Measurements from ENCODE around the gene PSEN2. TPM values are rescaled to one million over a fixed set of nuclear protein-coding genes. Genes with fewer than 3 reads are reported as not detected.

The PSEN2 gene
- total RNA-seq, 2 donors from 2014 or later: 45.3 to 78.3 TPM

DNA sequence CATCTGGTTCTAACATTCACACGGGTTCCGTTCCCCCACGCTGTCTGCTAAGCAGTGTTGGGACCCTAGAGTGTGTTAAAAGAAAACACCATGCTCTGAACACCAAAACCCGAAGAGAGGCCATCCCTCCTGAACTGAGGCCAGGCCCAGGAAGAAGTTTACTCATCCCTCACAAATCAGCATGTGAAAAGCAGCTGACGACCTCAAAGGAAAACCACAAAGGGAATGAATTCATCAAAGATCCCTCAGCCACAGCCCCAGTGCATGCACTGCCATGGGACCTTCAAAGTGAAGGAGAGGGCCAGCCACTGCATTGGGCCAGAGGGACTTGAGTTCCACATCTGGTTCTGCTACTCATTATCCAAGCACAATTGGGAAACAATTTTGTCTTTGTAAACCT, 7.0 kb upstream of the PSEN2 start:
- Histone ChIP-seq H3K4me3 (no peak overlapping the region), H3K27me3 (replicated peaks; ENCODE audit: insufficient read depth) (no peaks in the 10 kb centered on the region), H3K36me3 (no peaks in the 10 kb centered on the region), H3K4me1 (replicated peaks) (no peaks in the 10 kb centered on the region), H3K27ac (no peak overlapping the region), H3K9me3 (no peaks in the 10 kb centered on the region)
- no peak for DNase-seq (ENCODE audit: low spot score)
- TF ChIP-seq, protein P1, sequence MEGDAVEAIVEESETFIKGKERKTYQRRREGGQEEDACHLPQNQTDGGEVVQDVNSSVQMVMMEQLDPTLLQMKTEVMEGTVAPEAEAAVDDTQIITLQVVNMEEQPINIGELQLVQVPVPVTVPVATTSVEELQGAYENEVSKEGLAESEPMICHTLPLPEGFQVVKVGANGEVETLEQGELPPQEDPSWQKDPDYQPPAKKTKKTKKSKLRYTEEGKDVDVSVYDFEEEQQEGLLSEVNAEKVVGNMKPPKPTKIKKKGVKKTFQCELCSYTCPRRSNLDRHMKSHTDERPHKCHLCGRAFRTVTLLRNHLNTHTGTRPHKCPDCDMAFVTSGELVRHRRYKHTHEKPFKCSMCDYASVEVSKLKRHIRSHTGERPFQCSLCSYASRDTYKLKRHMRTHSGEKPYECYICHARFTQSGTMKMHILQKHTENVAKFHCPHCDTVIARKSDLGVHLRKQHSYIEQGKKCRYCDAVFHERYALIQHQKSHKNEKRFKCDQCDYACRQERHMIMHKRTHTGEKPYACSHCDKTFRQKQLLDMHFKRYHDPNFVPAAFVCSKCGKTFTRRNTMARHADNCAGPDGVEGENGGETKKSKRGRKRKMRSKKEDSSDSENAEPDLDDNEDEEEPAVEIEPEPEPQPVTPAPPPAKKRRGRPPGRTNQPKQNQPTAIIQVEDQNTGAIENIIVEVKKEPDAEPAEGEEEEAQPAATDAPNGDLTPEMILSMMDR (IDR thresholded peaks at IDR 0.05): no peak
- no peak for TF ChIP-seq POLR2AphosphoS5 (IDR thresholded peaks at IDR 0.05)
- no peak for TF ChIP-seq POLR2A (IDR thresholded peaks at IDR 0.05)
- WGBS: 75% methylated on average over 5 of the region's 5 CpGs
- intact Hi-C loops (cut with DNase I): no loop called here

DNA sequence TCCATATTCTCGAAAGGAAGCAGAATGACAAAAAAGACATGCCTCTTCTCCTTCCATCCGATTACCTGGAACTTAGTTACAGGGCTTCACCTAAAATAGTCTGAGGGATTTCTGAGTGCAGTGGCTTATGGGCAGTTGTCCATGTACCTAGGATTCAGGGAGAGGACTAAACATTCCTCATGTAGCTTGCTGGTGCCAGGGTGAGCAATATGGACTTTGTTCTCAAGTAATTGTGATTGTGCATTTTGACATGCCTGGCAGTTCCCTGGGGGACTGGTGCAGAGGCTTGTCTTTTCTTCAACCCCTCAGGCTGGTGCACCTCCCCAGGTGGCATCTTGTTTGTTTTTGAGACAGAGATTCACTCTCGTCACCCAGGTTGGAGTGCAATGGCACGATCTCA, 6.1 kb upstream of the PSEN2 start:
- Histone ChIP-seq H3K9me3 (no peaks in the 10 kb centered on the region), H3K27me3 (replicated peaks; ENCODE audit: insufficient read depth) (no peaks in the 10 kb centered on the region), H3K4me1 (replicated peaks) (no peaks in the 10 kb centered on the region), H3K36me3 (no peaks in the 10 kb centered on the region), H3K27ac (no peak overlapping the region), H3K4me3 (no peak overlapping the region)
- intact Hi-C loops (cut with DNase I): no loop called here
- DNase-seq (ENCODE audit: low spot score): no peak
- TF ChIP-seq, protein P1 (IDR thresholded peaks at IDR 0.05): no peak
- no peak for TF ChIP-seq POLR2AphosphoS5 (IDR thresholded peaks at IDR 0.05)
- 91% methylated on average over 4 of the region's 4 CpGs for WGBS

DNA sequence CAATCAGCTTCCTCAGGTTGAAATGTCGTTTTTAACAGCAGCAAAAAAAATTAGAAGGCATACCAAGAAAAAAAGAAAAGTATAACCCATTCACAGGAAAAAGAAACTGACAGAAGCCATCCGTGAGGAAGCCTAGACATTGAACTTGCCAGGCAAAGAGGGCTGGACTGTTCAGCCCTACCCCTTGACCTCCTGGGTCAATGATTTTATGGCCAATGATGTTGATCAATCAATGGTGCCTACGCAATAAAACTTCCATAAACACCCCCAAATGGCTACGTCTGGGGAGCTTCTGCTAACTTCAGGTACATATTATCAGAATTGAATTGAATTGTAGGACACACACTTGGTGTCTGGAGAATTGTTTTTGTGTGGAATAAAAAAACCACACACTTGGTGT, 4.8 kb upstream of the PSEN2 start:
- no peak for TF ChIP-seq POLR2A (IDR thresholded peaks at IDR 0.05)
- TF ChIP-seq, protein P1 (IDR thresholded peaks at IDR 0.05): no peak
- TF ChIP-seq POLR2AphosphoS5 (IDR thresholded peaks at IDR 0.05): no peak
- H3K27me3 ChIP-seq (replicated peaks; ENCODE audit: insufficient read depth): no peaks in the 10 kb centered on the region
- H3K4me3 ChIP-seq: no peak overlapping the region
- no peaks in the 10 kb centered on the region for H3K36me3 ChIP-seq
- intact Hi-C loops (cut with DNase I): no loop called here
- no peaks in the 10 kb centered on the region for H3K9me3 ChIP-seq
- no peak overlapping the region for H3K27ac ChIP-seq
- H3K4me1 ChIP-seq (replicated peaks): no peaks in the 10 kb centered on the region
- DNase-seq (ENCODE audit: low spot score): no peak
- WGBS: 76% methylated on average over 4 of the region's 4 CpGs

DNA sequence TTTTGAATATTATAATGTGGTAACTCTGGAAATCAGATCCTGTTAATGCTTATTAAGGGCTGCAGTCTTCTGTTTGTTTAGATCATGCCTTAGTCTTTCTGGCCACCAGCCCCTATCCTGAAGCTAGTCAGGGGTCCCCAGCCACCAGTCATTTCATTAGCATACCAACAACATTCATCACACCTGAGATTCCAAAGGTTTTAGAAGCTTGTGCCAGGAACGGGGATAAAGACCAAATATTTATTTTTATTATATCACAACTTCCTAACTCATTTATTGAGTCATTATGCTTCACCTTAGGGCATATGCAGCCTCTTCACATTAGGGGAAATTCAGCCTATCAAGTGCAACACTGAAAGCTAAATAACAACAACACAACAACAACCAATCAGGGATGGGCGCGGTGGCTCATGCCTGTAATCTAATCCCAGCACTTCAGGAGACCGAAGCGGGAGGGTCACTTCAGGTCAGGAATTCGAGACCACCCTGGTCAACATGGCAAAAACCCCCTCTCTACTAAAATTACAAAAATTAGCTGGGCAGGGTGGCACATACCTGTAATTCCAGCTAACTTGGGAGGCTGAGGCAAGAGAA, 2.9 kb upstream of the PSEN2 start:
- Histone ChIP-seq H3K4me1 (replicated peaks) (peaks cover 8% of the 10 kb centered on the region), H3K36me3 (no peaks in the 10 kb centered on the region), H3K9me3 (no peaks in the 10 kb centered on the region), H3K4me3 (no peak overlapping the region), H3K27ac (no peak overlapping the region), H3K27me3 (replicated peaks; ENCODE audit: insufficient read depth) (no peaks in the 10 kb centered on the region)
- intact Hi-C loops (cut with DNase I): no loop called here
- WGBS: 86% methylated on average over 6 of the region's 6 CpGs
- no peak for DNase-seq (ENCODE audit: low spot score)
- TF ChIP-seq, protein P1 (IDR thresholded peaks at IDR 0.05): no peak
- no peak for TF ChIP-seq POLR2A (IDR thresholded peaks at IDR 0.05)
- TF ChIP-seq POLR2AphosphoS5 (IDR thresholded peaks at IDR 0.05): no peak

DNA sequence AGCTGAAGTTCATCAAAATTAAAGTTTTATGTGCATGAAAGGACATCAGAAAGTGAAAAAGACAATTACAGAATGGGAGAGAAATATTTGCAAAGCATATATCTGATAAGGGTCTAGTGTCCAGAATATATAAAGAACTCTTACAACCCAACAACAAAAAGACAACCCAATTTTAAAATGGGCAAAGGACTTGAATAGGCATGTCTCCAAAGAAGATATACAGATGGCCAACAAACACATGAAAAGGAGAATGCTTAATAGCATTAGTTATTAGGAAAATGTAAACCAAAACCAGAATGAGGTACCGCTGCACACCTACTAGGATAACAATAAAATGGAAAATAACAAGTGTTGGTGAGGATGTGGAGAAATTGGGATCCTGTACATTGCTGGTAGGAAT, 1.7 kb upstream of the PSEN2 start:
- WGBS: 100% methylated on average over 1 of the region's 1 CpG
- Histone ChIP-seq H3K36me3 (no peaks in the 10 kb centered on the region), H3K4me3 (no peak overlapping the region), H3K27me3 (replicated peaks; ENCODE audit: insufficient read depth) (no peaks in the 10 kb centered on the region), H3K4me1 (replicated peaks) (peaks cover 8% of the 10 kb centered on the region), H3K9me3 (no peaks in the 10 kb centered on the region), H3K27ac (no peak overlapping the region)
- intact Hi-C loops (cut with DNase I): no loop called here
- DNase-seq (ENCODE audit: low spot score): no peak
- TF ChIP-seq POLR2AphosphoS5 (IDR thresholded peaks at IDR 0.05): no peak
- TF ChIP-seq, protein P1 (IDR thresholded peaks at IDR 0.05): no peak
- no peak for TF ChIP-seq POLR2A (IDR thresholded peaks at IDR 0.05)

Data from prostate gland (tissue), 2 donors.